ENCODE data around the gene RPL10A.

The RPL10A gene

GRCh38 chr6:35493307-35493983 is 25.2 kb downstream of the RPL10A start:
- DNase-seq, result no peak

- peak in 1 of 2 donors; percentile 21 for DNase-seq
Measured at GRCh38 chr6:35494161-35494563, 26.0 kb downstream of the RPL10A start.

- DNase-seq, result no peak
Measured at GRCh38 chr6:35495258-35496035, 27.2 kb downstream of the RPL10A start.

DNA sequence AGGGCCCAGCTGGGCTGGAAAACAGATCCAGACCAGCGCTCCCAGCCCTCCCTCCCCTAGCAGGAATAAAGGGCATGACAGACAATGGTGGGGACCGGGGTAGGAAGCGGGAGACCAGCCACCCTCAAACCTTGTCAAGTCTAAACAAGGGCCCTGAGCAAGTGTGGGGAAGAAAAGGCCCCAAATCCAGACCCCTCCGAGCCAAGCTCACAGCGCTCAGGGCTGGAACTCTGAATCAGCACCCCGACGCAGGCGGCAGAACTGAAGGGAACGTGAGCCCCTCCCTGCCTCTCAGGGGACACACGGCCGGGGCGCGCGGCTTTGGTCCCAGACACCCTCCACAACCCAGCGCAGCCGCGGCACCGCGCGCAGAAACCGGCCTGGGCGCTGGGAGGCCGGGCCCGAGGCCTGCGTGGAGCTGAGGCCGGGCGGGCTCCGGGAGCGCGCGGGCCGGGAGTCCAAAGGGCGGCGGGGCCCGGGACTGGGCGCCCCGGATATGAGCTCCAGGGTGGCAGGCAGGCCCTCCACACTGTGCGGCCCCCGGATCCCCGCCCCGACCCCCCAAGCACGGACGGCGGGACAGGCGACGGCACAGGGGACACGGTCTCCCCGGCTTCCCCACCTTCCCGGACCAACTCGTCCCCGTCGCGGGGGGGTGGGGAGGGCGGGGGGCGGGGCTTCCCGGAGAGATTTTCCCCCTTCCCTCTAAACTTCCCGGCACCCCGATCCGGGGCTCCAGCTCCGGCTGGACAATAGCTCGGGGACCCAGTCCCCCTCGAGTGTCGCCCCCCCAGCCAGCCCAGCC is 28.0 kb downstream of the RPL10A start:
- DNase-seq, result no peak

DNA sequence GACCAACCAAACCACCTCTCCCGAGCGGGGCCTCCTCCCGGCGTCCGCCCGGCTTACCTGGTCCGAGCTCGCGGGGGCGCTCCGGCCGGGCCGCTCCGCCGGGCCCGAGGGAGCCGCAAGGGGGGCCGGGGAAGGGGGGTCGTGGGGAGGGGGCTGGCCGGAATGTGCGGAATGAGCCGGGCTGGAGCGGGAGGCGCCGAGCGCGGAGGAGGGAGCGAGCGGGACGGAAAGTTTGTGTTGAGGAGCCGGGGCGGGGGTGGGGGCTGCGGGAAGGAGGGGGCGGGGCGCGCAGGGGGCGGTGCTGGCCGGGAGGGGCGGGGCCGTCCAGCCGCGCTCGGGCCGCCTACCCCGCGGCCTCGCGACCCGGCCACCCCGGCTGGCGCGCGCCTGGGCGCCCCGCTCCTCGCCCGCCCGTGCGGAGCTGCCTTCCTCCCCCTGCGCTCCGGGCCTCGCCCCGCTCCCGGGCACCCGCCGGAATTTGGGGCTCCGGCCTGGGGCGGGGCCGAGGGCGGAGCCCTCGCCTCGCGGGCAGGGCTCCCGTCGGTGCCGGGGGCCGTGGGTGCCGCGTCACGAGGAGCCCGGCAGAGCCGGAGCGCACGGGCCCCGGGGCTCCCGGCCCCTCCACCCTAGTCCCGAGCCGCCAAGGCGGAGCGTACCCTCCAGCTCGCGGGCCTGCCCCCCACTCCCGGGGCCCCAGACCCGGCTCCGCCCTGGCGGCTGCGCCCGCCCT is 28.8 kb downstream of the RPL10A start, which contains the start of gene TEAD3:
TSS of gene TEAD3 (minus strand) at position 239 of the 730 bp plus-strand sequence.
- DNase-seq, result peak; percentile 49 to 59

DNA sequence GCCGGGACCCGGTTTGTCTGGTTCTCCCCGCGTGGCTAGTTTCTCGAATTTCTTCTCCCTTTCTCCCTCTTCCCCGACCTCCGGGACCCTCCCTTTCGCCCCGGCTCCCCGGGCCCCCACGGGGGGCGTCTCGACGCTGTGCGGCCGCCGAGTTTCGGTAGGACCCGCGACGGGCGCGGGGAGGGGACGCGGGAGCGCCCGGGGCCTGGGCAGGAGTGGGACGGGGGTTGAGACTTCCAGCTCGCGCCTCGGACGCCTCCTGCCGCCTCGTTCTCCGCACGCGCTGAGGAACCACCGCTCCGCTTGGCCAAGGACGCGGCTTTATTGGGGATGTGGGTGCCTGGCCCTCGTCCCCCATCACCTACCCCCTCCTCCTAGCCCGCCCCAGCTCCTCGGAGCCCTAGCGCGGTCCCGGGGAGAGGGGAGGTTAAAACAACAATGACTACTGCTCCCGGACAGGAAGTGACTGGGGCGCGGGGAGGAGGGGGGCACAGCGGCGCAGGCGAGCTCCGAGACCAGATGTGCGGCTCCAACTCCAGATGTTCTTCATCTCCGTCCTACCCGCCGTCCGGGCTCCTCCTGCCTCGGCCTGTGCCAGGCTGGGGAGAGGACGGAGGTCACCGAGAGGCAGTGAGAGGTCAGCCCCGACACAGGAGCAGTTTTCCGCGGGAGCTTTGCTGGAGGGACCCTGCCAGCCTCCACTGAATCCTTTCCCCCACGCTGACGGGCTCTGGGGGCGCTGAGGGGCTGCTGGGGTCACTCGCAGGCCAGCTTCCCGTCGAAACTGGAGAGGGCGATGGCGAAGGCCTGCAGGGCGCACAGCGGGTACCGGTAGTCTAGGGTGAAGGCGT is 29.6 kb downstream of the RPL10A start:
- peak; percentile 33 to 46 for DNase-seq

- DNase-seq, result no peak
Measured at GRCh38 chr6:35498422-35499067, 30.3 kb downstream of the RPL10A start.

DNA sequence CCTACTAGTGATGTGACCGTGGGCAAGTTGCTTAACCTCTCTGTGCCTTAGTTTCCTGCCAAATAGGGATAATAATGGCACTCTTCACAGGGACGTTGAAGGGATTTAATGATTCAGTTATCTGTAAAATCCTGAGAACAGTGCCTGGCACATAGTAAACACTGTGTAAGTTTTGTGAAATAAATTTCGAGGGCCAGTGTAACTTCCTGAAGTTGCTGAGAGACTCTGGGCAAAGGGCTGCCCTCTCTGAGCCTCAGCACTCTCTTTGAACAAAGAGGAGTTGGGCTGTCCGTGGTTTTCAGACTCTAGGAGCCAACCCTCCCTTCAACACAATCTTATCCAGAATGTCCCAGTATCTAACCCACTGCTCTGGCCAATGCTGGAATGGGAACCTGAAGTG is 31.2 kb downstream of the RPL10A start:
- DNase-seq, result no peak

DNA sequence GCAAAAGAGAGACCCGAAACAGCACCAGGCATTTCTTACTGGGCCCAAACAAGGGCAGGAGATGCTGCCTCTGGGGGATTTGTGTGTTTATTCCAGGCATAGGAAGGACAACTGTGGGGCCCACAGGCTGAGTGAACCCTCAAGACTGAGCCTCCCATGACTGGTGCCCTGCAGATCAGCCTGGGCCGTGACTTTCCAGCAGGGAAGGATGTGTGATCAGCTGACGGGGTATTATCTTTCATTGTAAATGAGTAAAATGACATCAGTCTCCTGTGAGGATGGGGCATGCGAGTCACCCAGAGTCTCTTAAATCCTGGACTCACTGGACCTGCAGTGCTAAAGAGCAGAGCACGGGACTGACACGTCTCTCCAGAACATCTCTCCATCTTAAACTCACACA is 32.6 kb downstream of the RPL10A start:
- DNase-seq, result no peak

DNA sequence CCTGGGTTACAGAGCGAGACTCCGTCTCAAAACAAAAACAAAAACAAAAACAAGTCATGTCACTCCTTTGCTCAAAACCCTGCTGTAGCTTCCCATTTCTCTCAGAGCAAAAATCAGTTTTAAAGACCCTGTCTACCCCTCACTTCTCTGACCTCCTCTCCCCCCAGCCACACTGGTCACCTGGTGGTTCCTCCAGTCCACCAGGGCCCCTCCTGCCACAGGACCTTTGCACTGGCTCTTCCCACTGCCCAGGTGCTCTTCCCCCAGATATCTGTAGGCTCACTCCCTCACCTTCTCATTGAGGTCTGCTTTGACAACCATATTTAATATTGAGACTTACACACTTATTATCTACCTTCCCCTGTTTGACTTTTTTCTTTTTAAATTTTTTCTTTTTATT is 33.6 kb downstream of the RPL10A start:
- DNase-seq, result no peak

- no peak for DNase-seq
Measured at GRCh38 chr6:35503534-35503933, 35.3 kb downstream of the RPL10A start.

- no peak for DNase-seq
Measured at GRCh38 chr6:35505999-35506412, 37.8 kb downstream of the RPL10A start.

GRCh38 chr6:35506536-35506935 is 38.3 kb downstream of the RPL10A start:
- DNase-seq, result no peak

DNA sequence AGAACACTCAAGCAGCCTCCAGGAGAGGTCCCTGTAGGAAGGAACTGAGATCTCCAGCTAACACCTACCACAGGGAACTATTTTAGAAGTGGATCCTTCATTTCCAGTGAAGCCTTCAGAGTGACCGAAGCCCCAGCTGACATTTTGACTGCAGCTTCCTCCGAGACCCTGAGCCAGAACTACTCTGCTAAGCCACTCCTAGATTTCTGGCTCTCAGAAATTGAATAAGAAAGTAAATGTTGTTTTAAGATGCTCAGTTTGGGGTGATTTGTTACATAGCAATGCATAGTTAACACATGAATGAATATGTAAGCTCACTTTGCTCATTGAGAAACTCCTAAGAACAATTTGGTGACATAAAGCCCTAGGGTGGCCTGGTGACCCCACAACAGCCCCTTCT is 39.0 kb downstream of the RPL10A start:
- no peak for DNase-seq

- no peak for DNase-seq
Measured at GRCh38 chr6:35508027-35508426, 39.8 kb downstream of the RPL10A start.

DNA sequence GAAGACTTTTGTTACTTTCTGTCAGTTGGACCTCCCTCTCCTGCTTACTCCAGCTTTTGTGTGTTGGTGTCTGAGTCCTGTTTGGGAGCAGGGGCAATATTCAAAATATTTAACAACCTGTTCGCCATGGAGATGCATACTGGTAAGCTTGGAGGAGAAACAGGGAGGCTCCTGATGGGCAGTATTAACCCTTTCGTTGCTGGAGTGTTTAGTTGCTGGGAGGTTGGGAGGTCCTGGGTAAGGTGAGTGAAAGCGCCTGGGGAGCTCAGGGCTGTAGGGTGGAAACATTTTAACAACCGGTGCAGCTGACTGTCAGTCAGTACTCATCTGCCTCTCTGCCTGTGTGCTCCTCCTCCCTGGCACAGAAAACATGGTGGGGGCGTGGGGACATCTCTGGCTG is 40.3 kb downstream of the RPL10A start:
- no peak for DNase-seq

DNA sequence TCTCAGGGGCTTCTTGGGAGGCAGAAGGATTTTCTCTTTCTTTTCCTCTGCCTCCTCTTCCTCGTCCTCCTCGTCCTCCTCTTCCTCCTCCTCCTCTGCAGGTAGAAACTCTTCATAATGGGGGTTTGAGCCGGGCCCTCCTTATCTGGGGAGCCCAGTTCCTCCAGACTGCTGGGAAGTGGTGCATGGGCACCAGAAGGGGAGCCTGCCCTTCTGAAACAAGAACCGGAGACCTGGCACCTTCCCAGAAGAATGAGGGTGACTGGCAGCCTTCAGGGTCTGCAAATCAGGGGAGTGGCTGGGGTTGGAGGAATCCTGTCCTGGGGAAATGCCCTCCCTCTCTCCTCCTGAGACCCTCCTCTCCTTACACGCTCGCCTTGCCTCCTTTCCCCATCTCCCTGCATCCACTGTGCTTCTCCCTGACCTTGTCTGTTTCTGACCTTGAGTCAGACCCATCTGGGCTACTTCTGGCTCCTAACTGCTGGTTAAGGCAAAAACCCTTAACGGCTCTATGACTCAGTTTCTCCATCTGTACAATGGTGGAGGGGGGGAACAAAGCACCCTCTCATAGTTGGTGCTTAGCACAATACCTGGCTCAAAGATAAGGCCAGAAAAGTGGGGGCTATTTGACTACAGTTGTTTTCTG is 42.8 kb downstream of the RPL10A start:
- no peak for DNase-seq

DNA sequence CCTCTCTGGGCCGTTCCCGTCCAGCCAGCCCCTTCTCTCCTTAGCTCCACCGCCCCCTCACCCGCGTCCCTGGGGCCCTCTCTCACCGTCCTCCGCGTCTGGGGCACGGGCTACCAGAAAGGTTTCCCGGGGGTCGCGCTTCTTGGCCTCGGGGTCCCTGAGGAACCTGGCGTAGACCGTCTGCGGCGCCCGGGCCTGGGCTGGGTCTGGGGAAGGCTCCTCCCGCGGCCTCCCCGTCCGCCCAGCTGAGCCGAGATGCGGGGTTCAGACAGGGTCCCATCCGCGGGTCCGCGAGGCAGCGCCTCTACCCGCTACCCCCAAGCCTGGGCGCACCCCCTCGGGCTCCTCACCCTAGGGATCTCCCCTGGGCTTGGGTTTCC is 43.4 kb downstream of the RPL10A start:
- no peak for DNase-seq

DNA sequence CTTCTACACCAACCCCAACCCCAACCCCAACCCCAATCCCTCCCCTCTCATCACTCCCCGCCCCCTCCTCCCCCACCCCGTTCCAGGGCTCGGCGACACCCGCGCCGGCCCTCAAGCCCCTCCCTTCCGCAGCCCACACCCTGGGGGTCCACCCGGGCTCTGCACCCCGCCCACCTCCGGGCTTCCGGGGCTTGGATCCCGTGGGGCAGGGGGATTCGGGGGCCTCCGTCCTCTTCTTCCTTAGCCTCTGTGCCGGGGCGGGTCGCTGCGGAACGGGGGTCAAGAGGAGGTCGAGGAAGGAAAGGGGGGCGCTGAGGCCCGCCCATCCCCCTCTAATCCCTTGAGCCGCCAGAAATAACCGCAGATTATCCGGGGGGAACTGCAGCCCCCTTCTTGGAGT is 43.8 kb downstream of the RPL10A start:
- no peak for DNase-seq

GRCh38 chr6:35512740-35513139 is 44.5 kb downstream of the RPL10A start, which contains the start of gene TULP1:
Gene TULP1, minus strand, starts transcription at chr6:35512896. Its CDS starts 38 bp downstream, at chr6:35512858.
- no peak for DNase-seq

DNA sequence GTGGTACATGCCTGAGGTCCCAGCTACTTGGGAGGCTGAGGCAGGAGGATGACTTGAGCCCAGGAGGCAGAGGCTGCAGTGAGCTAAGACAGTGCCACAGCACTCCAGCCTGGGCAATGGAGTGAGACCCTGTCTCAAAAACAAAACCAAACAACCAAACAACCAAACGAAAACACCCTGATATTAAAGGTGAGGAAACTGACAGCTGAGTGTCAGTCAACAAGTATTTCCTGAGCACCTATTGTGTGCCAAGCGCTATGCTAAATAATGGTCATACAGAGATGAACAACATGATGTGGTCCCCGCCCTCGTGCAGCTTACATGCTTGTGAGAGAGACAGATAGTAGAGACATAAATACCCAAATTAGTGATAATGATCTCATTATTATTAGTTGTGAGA is 46.4 kb downstream of the RPL10A start:
- DNase-seq, result no peak
